Measurements from ENCODE around the gene SMAD3. TPM values are rescaled to one million over a fixed set of nuclear protein-coding genes. Genes with fewer than 3 reads are reported as not detected.

Gene SMAD3
- total RNA-seq, 4 donors from 2014 or later, result 21.2 to 32.3 (median 24.2) TPM

GRCh38 chr15:67178569-67179210, 113.3 kb downstream of the SMAD3 start:
- TF ChIP-seq POLR2AphosphoS5 (IDR thresholded peaks at IDR 0.05) (peak; percentile 39 to 57), POLR2A (IDR thresholded peaks at IDR 0.05; ENCODE audit: low read depth) (no peak), CTCF (IDR thresholded peaks at IDR 0.05) (no peak)
- Histone ChIP-seq H3K36me3 (peaks cover 0 to 33% (median 24%) of the 10 kb centered on the region in 4 donors), H3K27ac (replicated peaks in 1 of 4) (peak overlapping the region; percentile 68 to 86 (median 85)), H3K27me3 (no peaks in the 10 kb centered on the region), H3K4me3 (no peak overlapping the region), H3K4me1 (peaks cover 39 to 71% (median 61%) of the 10 kb centered on the region in 4 donors), H3K9me3 (no peaks in the 10 kb centered on the region)
- DNase-seq (ENCODE audit: extremely low spot score), result no peak
- intact Hi-C loops (cut with DNase I), result no loop called here
- 59% methylated on average over 11 of the region's 11 CpGs for WGBS

- WGBS, result 97% methylated on average over 9 of the region's 9 CpGs
- Histone ChIP-seq H3K36me3 (peaks cover 0 to 32% (median 20%) of the 10 kb centered on the region in 4 donors), H3K4me3 (no peak overlapping the region), H3K27ac (replicated peaks in 1 of 4) (peak overlapping the region; percentile 68 to 86 (median 85)), H3K9me3 (no peaks in the 10 kb centered on the region), H3K4me1 (peaks cover 46 to 71% (median 67%) of the 10 kb centered on the region in 4 donors), H3K27me3 (no peaks in the 10 kb centered on the region)
- no peak for DNase-seq (ENCODE audit: extremely low spot score)
- TF ChIP-seq POLR2A (IDR thresholded peaks at IDR 0.05; ENCODE audit: low read depth), result no peak
- TF ChIP-seq EP300 (IDR thresholded peaks at IDR 0.05), result no peak
- no peak for TF ChIP-seq CTCF (IDR thresholded peaks at IDR 0.05)
- no peak for TF ChIP-seq POLR2AphosphoS5 (IDR thresholded peaks at IDR 0.05)
- intact Hi-C loops (cut with DNase I), result no loop called here
Measured at GRCh38 chr15:67179411-67179995, 114.1 kb downstream of the SMAD3 start.

GRCh38 chr15:67180035-67180434, 114.6 kb downstream of the SMAD3 start:
- no peak overlapping the region for H3K27ac ChIP-seq (replicated peaks in 1 of 4)
- peaks cover 47 to 71% (median 67%) of the 10 kb centered on the region in 4 donors for H3K4me1 ChIP-seq
- DNase-seq (ENCODE audit: extremely low spot score), result no peak
- no peak for TF ChIP-seq CTCF (IDR thresholded peaks at IDR 0.05)
- no peak for TF ChIP-seq POLR2A (IDR thresholded peaks at IDR 0.05; ENCODE audit: low read depth)
- TF ChIP-seq POLR2AphosphoS5 (IDR thresholded peaks at IDR 0.05), result no peak
- TF ChIP-seq EP300 (IDR thresholded peaks at IDR 0.05), result no peak
- H3K27me3 ChIP-seq, result no peaks in the 10 kb centered on the region
- H3K36me3 ChIP-seq, result peaks cover 0 to 37% (median 23%) of the 10 kb centered on the region in 4 donors
- intact Hi-C loops (cut with DNase I), result no loop called here
- WGBS, result 87% methylated on average over 11 of the region's 11 CpGs
- no peaks in the 10 kb centered on the region for H3K9me3 ChIP-seq
- H3K4me3 ChIP-seq, result no peak overlapping the region

- WGBS, result 94% methylated on average over 9 of the region's 10 CpGs
- Histone ChIP-seq H3K27ac (replicated peaks in 1 of 4) (no peak overlapping the region), H3K27me3 (no peaks in the 10 kb centered on the region), H3K9me3 (no peaks in the 10 kb centered on the region), H3K4me3 (no peak overlapping the region), H3K4me1 (peaks cover 47 to 71% (median 67%) of the 10 kb centered on the region in 4 donors), H3K36me3 (peaks cover 0 to 38% (median 26%) of the 10 kb centered on the region in 4 donors)
- intact Hi-C loops (cut with DNase I), result no loop called here
- DNase-seq (ENCODE audit: extremely low spot score), result no peak
- no peak for TF ChIP-seq POLR2AphosphoS5 (IDR thresholded peaks at IDR 0.05)
- no peak for TF ChIP-seq POLR2A (IDR thresholded peaks at IDR 0.05; ENCODE audit: low read depth)
- no peak for TF ChIP-seq EP300 (IDR thresholded peaks at IDR 0.05)
- TF ChIP-seq CTCF (IDR thresholded peaks at IDR 0.05), result no peak
Measured at GRCh38 chr15:67180514-67181191, 115.3 kb downstream of the SMAD3 start.

Data from esophagus muscularis mucosa (tissue), 4 donors.